ENCODE data around the gene S100A16.

The S100A16 gene

DNA sequence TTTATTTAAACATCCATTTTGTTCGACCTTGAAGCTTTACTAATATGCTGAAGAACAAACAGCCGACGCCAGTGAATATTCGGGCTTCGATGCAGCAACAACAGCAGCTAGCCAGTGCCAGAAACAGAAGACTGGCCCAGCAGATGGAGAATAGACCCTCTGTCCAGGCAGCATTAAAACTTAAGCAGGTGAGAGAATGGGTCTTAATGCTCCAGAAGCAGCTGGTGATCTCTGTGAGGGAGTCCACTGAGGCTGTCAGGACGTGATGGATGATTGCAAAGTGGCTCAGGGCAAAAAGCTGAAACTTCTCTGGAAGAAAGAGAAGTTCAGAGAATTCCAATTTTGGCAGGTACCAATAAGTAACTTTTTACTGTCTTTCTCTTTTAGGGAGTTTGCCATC is 25.3 kb upstream of the S100A16 start:
- H2BK5ac ChIP-seq (ENCODE audit: low read length) = no peak overlapping the region
- H3K9me3 ChIP-seq (replicated peaks in 1 of 2; ENCODE audit: control insufficient read depth in 2 of 2, insufficient read depth in 1 of 2, low read depth in 1 of 2, low read length in 2 of 2) = peaks cover 0 to 10% of the 10 kb centered on the region in 2 donors
- H3K4ac ChIP-seq (ENCODE audit: low read length) = no peak overlapping the region
- H3K18ac ChIP-seq (ENCODE audit: low read length) = no peak overlapping the region
- H4K8ac ChIP-seq (ENCODE audit: low read depth, low read length) = no peak overlapping the region
- H3K36me3 ChIP-seq (replicated peaks in 1 of 2; ENCODE audit: control insufficient read depth in 2 of 2, insufficient read depth in 2 of 2, low read length in 2 of 2) = peaks cover 36 to 84% of the 10 kb centered on the region in 2 donors
- H2BK120ac ChIP-seq (ENCODE audit: low read depth, low read length) = no peak overlapping the region
- no peak for DNase-seq (ENCODE audit: low spot score)
- H2BK15ac ChIP-seq (ENCODE audit: low read length) = no peak overlapping the region
- H4K91ac ChIP-seq (ENCODE audit: low read depth, low read length, poor library complexity) = no peak overlapping the region
- H3K4me1 ChIP-seq (ENCODE audit: control insufficient read depth in 2 of 2, insufficient read depth in 1 of 2, low read depth in 1 of 2, low read length in 2 of 2) = peaks cover 1 to 6% of the 10 kb centered on the region in 2 donors
- H3K4me3 ChIP-seq (ENCODE audit: low read length in 2 of 2) = no peak overlapping the region
- no peak overlapping the region for H3K4me2 ChIP-seq (ENCODE audit: insufficient read depth, low read length, poor library complexity, severe bottlenecking)
- H3K27me3 ChIP-seq (ENCODE audit: control insufficient read depth in 3 of 3, insufficient read depth in 3 of 3, low read depth in 1 of 3, low read length in 3 of 3) = no peaks in the 10 kb centered on the region
- no peak overlapping the region for H3K23ac ChIP-seq (ENCODE audit: low read depth, low read length, poor library complexity)
- no peak overlapping the region for H2BK12ac ChIP-seq (ENCODE audit: low read length)
- no peak overlapping the region for H3K9ac ChIP-seq (ENCODE audit: low read depth, low read length, poor library complexity)
- peaks cover 5% of the 10 kb centered on the region for H3K79me1 ChIP-seq (ENCODE audit: low read depth, low read length)
- WGBS, 2 donors (ENCODE audit: extremely low coverage in 2 of 2, insufficient read length in 2 of 2, insufficient replicate concordance in 1 of 2) = no CpG with 5 or more reads among the region's 6 CpGs
- no peak overlapping the region for H2AFZ ChIP-seq (ENCODE audit: low read length)
- H3K27ac ChIP-seq (replicated peaks; ENCODE audit: low read length) = no peak overlapping the region
- no peak overlapping the region for H2AK5ac ChIP-seq (ENCODE audit: low read depth, low read length)
- no peak overlapping the region for H3K14ac ChIP-seq (ENCODE audit: low read length)

- Histone ChIP-seq H2BK120ac (ENCODE audit: low read depth, low read length) (no peak overlapping the region), H3K4ac (ENCODE audit: low read length) (no peak overlapping the region), H3K4me2 (ENCODE audit: insufficient read depth, low read length, poor library complexity, severe bottlenecking) (no peak overlapping the region), H3K9ac (ENCODE audit: low read depth, low read length, poor library complexity) (no peak overlapping the region), H3K14ac (ENCODE audit: low read length) (no peak overlapping the region), H3K4me3 (ENCODE audit: low read length in 2 of 2) (no peak overlapping the region), H3K18ac (ENCODE audit: low read length) (no peak overlapping the region), H3K4me1 (ENCODE audit: control insufficient read depth in 2 of 2, insufficient read depth in 1 of 2, low read depth in 1 of 2, low read length in 2 of 2) (peaks cover 1 to 6% of the 10 kb centered on the region in 2 donors), H3K27me3 (ENCODE audit: control insufficient read depth in 3 of 3, insufficient read depth in 3 of 3, low read depth in 1 of 3, low read length in 3 of 3) (no peaks in the 10 kb centered on the region), H4K8ac (ENCODE audit: low read depth, low read length) (no peak overlapping the region), H4K91ac (ENCODE audit: low read depth, low read length, poor library complexity) (no peak overlapping the region), H2AK5ac (ENCODE audit: low read depth, low read length) (no peak overlapping the region), H3K23ac (ENCODE audit: low read depth, low read length, poor library complexity) (no peak overlapping the region), H3K27ac (replicated peaks; ENCODE audit: low read length) (no peak overlapping the region), H3K9me3 (replicated peaks in 1 of 2; ENCODE audit: control insufficient read depth in 2 of 2, insufficient read depth in 1 of 2, low read depth in 1 of 2, low read length in 2 of 2) (peaks cover 0 to 13% of the 10 kb centered on the region in 2 donors), H3K36me3 (replicated peaks in 1 of 2; ENCODE audit: control insufficient read depth in 2 of 2, insufficient read depth in 2 of 2, low read length in 2 of 2) (peaks cover 24 to 64% of the 10 kb centered on the region in 2 donors), H2BK12ac (ENCODE audit: low read length) (no peak overlapping the region), H2BK5ac (ENCODE audit: low read length) (no peak overlapping the region), H2AFZ (ENCODE audit: low read length) (no peak overlapping the region), H2BK15ac (ENCODE audit: low read length) (no peak overlapping the region), H3K79me1 (ENCODE audit: low read depth, low read length) (peaks cover 3% of the 10 kb centered on the region)
- DNase-seq (ENCODE audit: low spot score) = no peak
- whole genome bisulfite sequencing, 2 donors (ENCODE audit: extremely low coverage in 2 of 2, insufficient read length in 2 of 2, insufficient replicate concordance in 1 of 2) = no CpG with 5 or more reads among the region's 9 CpGs
Observed at GRCh38 chr1:153636312-153636711, 23.4 kb upstream of the S100A16 start.

DNA sequence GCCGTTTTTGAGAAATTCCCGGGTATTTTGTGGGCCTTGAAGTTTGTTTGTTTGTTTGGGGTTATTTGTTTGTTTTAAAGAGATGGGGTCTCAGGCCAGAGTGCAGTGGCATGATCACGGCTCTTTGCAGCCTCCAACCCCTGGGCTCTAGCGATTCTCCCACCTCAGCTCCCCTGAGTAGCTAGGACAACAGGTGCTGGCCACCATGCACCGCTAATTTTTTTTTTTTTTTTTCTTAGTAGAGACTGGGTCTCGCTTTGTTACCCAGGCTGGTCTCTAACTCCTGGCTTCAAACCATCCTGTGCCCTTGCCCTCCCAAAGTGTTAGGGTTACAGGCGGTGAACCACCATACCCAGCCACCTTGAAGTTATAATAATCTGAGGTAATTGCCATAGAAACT is 22.9 kb upstream of the S100A16 start:
- Histone ChIP-seq H2BK5ac (ENCODE audit: low read length) (no peak overlapping the region), H2AK5ac (ENCODE audit: low read depth, low read length) (no peak overlapping the region), H2BK120ac (ENCODE audit: low read depth, low read length) (no peak overlapping the region), H3K4me2 (ENCODE audit: insufficient read depth, low read length, poor library complexity, severe bottlenecking) (no peak overlapping the region), H3K18ac (ENCODE audit: low read length) (no peak overlapping the region), H3K36me3 (replicated peaks in 1 of 2; ENCODE audit: control insufficient read depth in 2 of 2, insufficient read depth in 2 of 2, low read length in 2 of 2) (peaks cover 23 to 60% of the 10 kb centered on the region in 2 donors), H3K4ac (ENCODE audit: low read length) (no peak overlapping the region), H3K27ac (replicated peaks; ENCODE audit: low read length) (no peak overlapping the region), H3K4me1 (ENCODE audit: control insufficient read depth in 2 of 2, insufficient read depth in 1 of 2, low read depth in 1 of 2, low read length in 2 of 2) (peaks cover 1 to 6% of the 10 kb centered on the region in 2 donors), H4K91ac (ENCODE audit: low read depth, low read length, poor library complexity) (no peak overlapping the region), H3K27me3 (ENCODE audit: control insufficient read depth in 3 of 3, insufficient read depth in 3 of 3, low read depth in 1 of 3, low read length in 3 of 3) (no peaks in the 10 kb centered on the region), H2BK15ac (ENCODE audit: low read length) (no peak overlapping the region), H3K4me3 (ENCODE audit: low read length in 2 of 2) (peak overlapping the region in 1 of 2 donors; percentile 6), H3K23ac (ENCODE audit: low read depth, low read length, poor library complexity) (no peak overlapping the region), H3K14ac (ENCODE audit: low read length) (no peak overlapping the region), H2AFZ (ENCODE audit: low read length) (no peak overlapping the region), H3K79me1 (ENCODE audit: low read depth, low read length) (peaks cover 3% of the 10 kb centered on the region), H3K9me3 (replicated peaks in 1 of 2; ENCODE audit: control insufficient read depth in 2 of 2, insufficient read depth in 1 of 2, low read depth in 1 of 2, low read length in 2 of 2) (peaks cover 0 to 13% of the 10 kb centered on the region in 2 donors), H3K9ac (ENCODE audit: low read depth, low read length, poor library complexity) (no peak overlapping the region), H4K8ac (ENCODE audit: low read depth, low read length) (no peak overlapping the region), H2BK12ac (ENCODE audit: low read length) (no peak overlapping the region)
- DNase-seq (ENCODE audit: low spot score) = no peak
- WGBS, 2 donors (ENCODE audit: extremely low coverage in 2 of 2, insufficient read length in 2 of 2, insufficient replicate concordance in 1 of 2) = no CpG with 5 or more reads among the region's 7 CpGs

- Histone ChIP-seq H3K36me3 (replicated peaks in 1 of 2; ENCODE audit: control insufficient read depth in 2 of 2, insufficient read depth in 2 of 2, low read length in 2 of 2) (peaks cover 15 to 41% of the 10 kb centered on the region in 2 donors), H3K9me3 (replicated peaks in 1 of 2; ENCODE audit: control insufficient read depth in 2 of 2, insufficient read depth in 1 of 2, low read depth in 1 of 2, low read length in 2 of 2) (peaks cover 0 to 13% of the 10 kb centered on the region in 2 donors), H3K23ac (ENCODE audit: low read depth, low read length, poor library complexity) (peak within 1 kb of the TSS; percentile 97), H3K18ac (ENCODE audit: low read length) (peak within 1 kb of the TSS; percentile 100), H3K27me3 (ENCODE audit: control insufficient read depth in 3 of 3, insufficient read depth in 3 of 3, low read depth in 1 of 3, low read length in 3 of 3) (no peaks in the 10 kb centered on the region), H4K91ac (ENCODE audit: low read depth, low read length, poor library complexity) (peak within 1 kb of the TSS; percentile 100), H3K9ac (ENCODE audit: low read depth, low read length, poor library complexity) (peak within 1 kb of the TSS; percentile 100), H2AFZ (ENCODE audit: low read length) (peak within 1 kb of the TSS; percentile 80), H2BK12ac (ENCODE audit: low read length) (no peak within 1 kb of the TSS), H2BK5ac (ENCODE audit: low read length) (peak within 1 kb of the TSS; percentile 100), H3K14ac (ENCODE audit: low read length) (peak within 1 kb of the TSS; percentile 99), H2BK15ac (ENCODE audit: low read length) (peak within 1 kb of the TSS; percentile 82), H3K4me2 (ENCODE audit: insufficient read depth, low read length, poor library complexity, severe bottlenecking) (peak within 1 kb of the TSS; percentile 74), H2BK120ac (ENCODE audit: low read depth, low read length) (peak within 1 kb of the TSS; percentile 57), H3K4ac (ENCODE audit: low read length) (peak within 1 kb of the TSS; percentile 100), H4K8ac (ENCODE audit: low read depth, low read length) (peak within 1 kb of the TSS; percentile 84), H3K4me1 (ENCODE audit: control insufficient read depth in 2 of 2, insufficient read depth in 1 of 2, low read depth in 1 of 2, low read length in 2 of 2) (peaks cover 1 to 8% of the 10 kb centered on the region in 2 donors), H3K27ac (replicated peaks; ENCODE audit: low read length) (peak within 1 kb of the TSS; percentile 100), H3K4me3 (ENCODE audit: low read length in 2 of 2) (peak within 1 kb of the TSS; percentile 80 to 91), H2AK5ac (ENCODE audit: low read depth, low read length) (peak within 1 kb of the TSS; percentile 100), H3K79me1 (ENCODE audit: low read depth, low read length) (peaks cover 3% of the 10 kb centered on the region)
- WGBS, 2 donors (ENCODE audit: extremely low coverage in 2 of 2, insufficient read length in 2 of 2, insufficient replicate concordance in 1 of 2) = no CpG with 5 or more reads among the region's 65 CpGs
- peak; percentile 98 for DNase-seq (ENCODE audit: low spot score)
Observed at GRCh38 chr1:153633754-153634665, 21.1 kb upstream of the S100A16 start, which contains the start of gene CHTOP. TSS of gene CHTOP (plus strand) at chr1:153634066. CDS start at chr1:153636589, 2,523 bp downstream.

Measured in neuronal stem cell (in vitro differentiated cells).